Effector memory CD8-positive, alpha-beta T cell (primary cell): ENCODE measurements around the gene INKA1.
"Not testable (repeated sequence)": the region's sequence is repeated elsewhere in the genome, so short reads cannot be mapped to it uniquely, and the experiment has no call there.

ENCODE experiments used
- ATAC-seq: fragments of 150-1000 bp; cut with Tn5 transposase; replicated peaks from 2 replicates; pipeline ENCODE4 v1.10.0; 2021; ENCODE audit warnings: mild to moderate bottlenecking, moderate library complexity
- DNase-seq, 3 experiments: peaks; one replicate each; pipeline ENCODE4 v3.0.0; 2021
- H3K27ac Mint-ChIP-seq, 2 donors: one replicate each; pipeline ENCODE4 v1.8.0; 2022; ENCODE audit warnings: mild to moderate bottlenecking in 2 of 2, mixed read lengths in 2 of 2, moderate library complexity in 2 of 2
- H3K27me3 Mint-ChIP-seq, 2 donors: one replicate each; pipeline ENCODE4 v1.8.0; 2022; ENCODE audit warnings: mixed read lengths in 2 of 2
- H3K36me3 Mint-ChIP-seq: one replicate; pipeline ENCODE4 v1.8.0; 2022; ENCODE audit warnings: mild to moderate bottlenecking, moderate library complexity, mixed read lengths; ENCODE audit not compliant: insufficient read depth
- H3K4me1 Mint-ChIP-seq, 2 donors: one replicate each; pipeline ENCODE4 v1.8.0; 2022; ENCODE audit warnings: low read depth in 2 of 2, mixed read lengths in 2 of 2
- H3K4me3 Mint-ChIP-seq, 2 donors: one replicate each; pipeline ENCODE4 v1.8.0; 2022; ENCODE audit warnings: mild to moderate bottlenecking in 2 of 2, mixed read lengths in 2 of 2, moderate library complexity in 2 of 2
- H3K9me3 Mint-ChIP-seq, 2 donors: one replicate each; pipeline ENCODE4 v1.8.0; 2022; ENCODE audit warnings: mixed read lengths in 2 of 2

Gene INKA1

GRCh38 chr3:49805897-49806701 lies 3.0 kb downstream of the INKA1 start:
- no peak overlapping the region for H3K4me3 Mint-ChIP-seq
- H3K4me1 Mint-ChIP-seq: peaks cover 25 to 28% of the 10 kb centered on the region in 2 donors
- no peaks in the 10 kb centered on the region for H3K9me3 Mint-ChIP-seq
- H3K36me3 Mint-ChIP-seq: peaks cover 3% of the 10 kb centered on the region
- H3K27ac Mint-ChIP-seq: peak overlapping the region; percentile 65 to 91
- no peaks in the 10 kb centered on the region for H3K27me3 Mint-ChIP-seq
- no peak for ATAC-seq
- DNase-seq: no peak

GRCh38 chr3:49806850-49807249 lies 3.8 kb downstream of the INKA1 start:
- no peak for ATAC-seq
- H3K27me3 Mint-ChIP-seq: no peaks in the 10 kb centered on the region
- H3K4me1 Mint-ChIP-seq: peaks cover 29 to 34% of the 10 kb centered on the region in 2 donors
- DNase-seq: no peak
- H3K9me3 Mint-ChIP-seq: no peaks in the 10 kb centered on the region
- H3K27ac Mint-ChIP-seq: no peak overlapping the region
- H3K4me3 Mint-ChIP-seq: no peak overlapping the region
- H3K36me3 Mint-ChIP-seq: peaks cover 3% of the 10 kb centered on the region

GRCh38 chr3:49807431-49808114 lies 4.5 kb downstream of the INKA1 start:
- Mint-ChIP-seq H3K27ac (peak overlapping the region in 1 of 2 donors; percentile 79), H3K36me3 (peaks cover 3% of the 10 kb centered on the region), H3K4me3 (no peak overlapping the region), H3K4me1 (peaks cover 23 to 33% of the 10 kb centered on the region in 2 donors), H3K27me3 (no peaks in the 10 kb centered on the region), H3K9me3 (no peaks in the 10 kb centered on the region)
- ATAC-seq (no peak), DNase-seq (no peak)

GRCh38 chr3:49812916-49813496 lies 9.9 kb downstream of the INKA1 start:
- Mint-ChIP-seq H3K27me3 (no peaks in the 10 kb centered on the region), H3K27ac (peak overlapping the region; percentile 96 to 97), H3K36me3 (no peaks in the 10 kb centered on the region), H3K4me1 (peaks cover 20 to 28% of the 10 kb centered on the region in 2 donors), H3K4me3 (peak overlapping the region; percentile 92 to 94), H3K9me3 (no peaks in the 10 kb centered on the region)
- DNase-seq: no peak
- ATAC-seq: no peak

- DNase-seq: peak in 2 of 3 experiments; percentile 8 to 32
- Mint-ChIP-seq H3K9me3 (no peaks in the 10 kb centered on the region), H3K36me3 (no peaks in the 10 kb centered on the region), H3K4me1 (peaks cover 20 to 28% of the 10 kb centered on the region in 2 donors), H3K27me3 (no peaks in the 10 kb centered on the region), H3K4me3 (peak within 1 kb of the TSS; percentile 92 to 94), H3K27ac (peak within 1 kb of the TSS; percentile 96 to 97)
- ATAC-seq: peak; percentile 92
Observed at GRCh38 chr3:49813497-49814174, 10.6 kb downstream of the INKA1 start, which contains the start of gene UBA7. Gene UBA7, minus strand, starts transcription at chr3:49813953. Its CDS starts 166 bp downstream, at chr3:49813787.

- not testable (repeated sequence) for H3K36me3 Mint-ChIP-seq, H3K4me1 Mint-ChIP-seq, H3K9me3 Mint-ChIP-seq, DNase-seq, H3K27ac Mint-ChIP-seq, H3K27me3 Mint-ChIP-seq, H3K4me3 Mint-ChIP-seq, ATAC-seq
Observed at GRCh38 chr3:49823131-49823530, 20.1 kb downstream of the INKA1 start.

- Mint-ChIP-seq H3K27ac (no peak overlapping the region), H3K36me3 (no peaks in the 10 kb centered on the region), H3K27me3 (no peaks in the 10 kb centered on the region), H3K4me1 (no peaks in the 10 kb centered on the region), H3K4me3 (no peak overlapping the region), H3K9me3 (no peaks in the 10 kb centered on the region)
- ATAC-seq (no peak), DNase-seq (no peak)
Observed at GRCh38 chr3:49826016-49826415, 23.0 kb downstream of the INKA1 start.

- no peak for DNase-seq
- Mint-ChIP-seq H3K27ac (peak overlapping the region in 1 of 2 donors; percentile 69), H3K4me3 (no peak overlapping the region), H3K4me1 (no peaks in the 10 kb centered on the region), H3K27me3 (no peaks in the 10 kb centered on the region), H3K9me3 (no peaks in the 10 kb centered on the region), H3K36me3 (no peaks in the 10 kb centered on the region)
- ATAC-seq: no peak
Observed at GRCh38 chr3:49831341-49831740, 28.3 kb downstream of the INKA1 start.

GRCh38 chr3:49839193-49839809 lies 36.2 kb downstream of the INKA1 start:
- ATAC-seq: peak; percentile 99
- H3K27ac Mint-ChIP-seq: peak overlapping the region in 1 of 2 donors; percentile 10
- no peaks in the 10 kb centered on the region for H3K9me3 Mint-ChIP-seq

GRCh38 chr3:49840388-49840787 lies 37.3 kb downstream of the INKA1 start:
- Mint-ChIP-seq H3K4me3 (no peak overlapping the region), H3K27me3 (no peaks in the 10 kb centered on the region), H3K36me3 (no peaks in the 10 kb centered on the region), H3K4me1 (no peaks in the 10 kb centered on the region), H3K27ac (no peak overlapping the region), H3K9me3 (no peaks in the 10 kb centered on the region)
- ATAC-seq (no peak), DNase-seq (no peak)

More at GRCh38 chr3:49839193-49839809, 36.2 kb downstream of the INKA1 start:
- peak; percentile 76 to 80 (median 78) for DNase-seq
- Mint-ChIP-seq H3K4me3 (no peak overlapping the region), H3K36me3 (no peaks in the 10 kb centered on the region), H3K4me1 (no peaks in the 10 kb centered on the region), H3K27me3 (no peaks in the 10 kb centered on the region)

- no peak overlapping the region for H3K27ac Mint-ChIP-seq
- DNase-seq (no peak), ATAC-seq (no peak)
- H3K27me3 Mint-ChIP-seq: no peaks in the 10 kb centered on the region
- no peaks in the 10 kb centered on the region for H3K36me3 Mint-ChIP-seq
- H3K4me3 Mint-ChIP-seq: no peak overlapping the region
- H3K9me3 Mint-ChIP-seq: no peaks in the 10 kb centered on the region
- H3K4me1 Mint-ChIP-seq: no peaks in the 10 kb centered on the region
Observed at GRCh38 chr3:49841126-49841696, 38.1 kb downstream of the INKA1 start.

- DNase-seq (no peak), ATAC-seq (no peak)
- H3K4me1 Mint-ChIP-seq: no peaks in the 10 kb centered on the region
- no peaks in the 10 kb centered on the region for H3K27me3 Mint-ChIP-seq
- H3K27ac Mint-ChIP-seq: peak overlapping the region in 1 of 2 donors; percentile 32
- no peaks in the 10 kb centered on the region for H3K9me3 Mint-ChIP-seq
- H3K4me3 Mint-ChIP-seq: no peak overlapping the region
- H3K36me3 Mint-ChIP-seq: no peaks in the 10 kb centered on the region
Observed at GRCh38 chr3:49841806-49842205, 38.7 kb downstream of the INKA1 start.
